Activated naive CD4-positive, alpha-beta T cell treated with anti-CD3 and anti-CD28 coated beads for 36 hours (primary cell): ENCODE results near the gene RUNX3. TPM values are rescaled to one million over a fixed set of nuclear protein-coding genes. Genes with fewer than 3 reads are reported as not detected.

ENCODE experiments used
- CTCF ChIA-PET: fragments of 350-600 bp; sonication (Branson Sonifier 250); formaldehyde crosslinking; loops from one replicate; lab custom pipeline; 2021; ENCODE audit warnings: antibody characterized with exemption; lab: Charles Lee
- DNase-seq: peaks from one replicate; pipeline ENCODE4 v3.0.0-alpha.2; 2020
- H3K27ac Mint-ChIP-seq: one replicate; pipeline ENCODE4 v1.8.0; 2021; ENCODE audit warnings: mild to moderate bottlenecking, mixed read lengths
- H3K27me3 Mint-ChIP-seq: one replicate; pipeline ENCODE4 v1.8.0; 2021; ENCODE audit warnings: low read depth, mixed read lengths
- H3K36me3 Mint-ChIP-seq: one replicate; pipeline ENCODE4 v1.8.0; 2021; ENCODE audit warnings: low read depth, mixed read lengths
- H3K4me1 Mint-ChIP-seq: one replicate; pipeline ENCODE4 v1.8.0; 2021; ENCODE audit warnings: low read depth, mixed read lengths
- H3K4me3 Mint-ChIP-seq: one replicate; pipeline ENCODE4 v1.8.0; 2021; ENCODE audit warnings: mild to moderate bottlenecking, moderate library complexity, mixed read lengths
- H3K9me3 Mint-ChIP-seq: one replicate; pipeline ENCODE4 v1.8.0; 2021; ENCODE audit warnings: mixed read lengths
- intact Hi-C: fragments of 100-400 bp; cut with micrococcal nuclease; formaldehyde crosslinking; loops from one replicate; pipeline ENCODE4 v1.15.1; 2023
- total RNA-seq, 2 experiments: library from RNA; stranded (reverse); gene quantifications; one replicate each; pipeline ENCODE4 v1.2.3, GENCODE V29; 2021

The RUNX3 gene
- total RNA-seq, 2 experiments from 2014 or later: 72.3 to 83.8 TPM

- Mint-ChIP-seq H3K36me3 (no peaks in the 10 kb centered on the region), H3K4me1 (no peaks in the 10 kb centered on the region), H3K4me3 (no peak overlapping the region), H3K27ac (no peak overlapping the region), H3K27me3 (no peaks in the 10 kb centered on the region), H3K9me3 (no peaks in the 10 kb centered on the region)
- intact Hi-C loops: no loop called here
- CTCF ChIA-PET: no interaction called here
- no peak for DNase-seq
Measured at GRCh38 chr1:24865168-24865567, 64.9 kb downstream of the RUNX3 start.

GRCh38 chr1:24864370-24864777, 65.7 kb downstream of the RUNX3 start:
- intact Hi-C loops: no loop called here
- CTCF ChIA-PET: no interaction called here
- Mint-ChIP-seq H3K27ac (no peak overlapping the region), H3K36me3 (no peaks in the 10 kb centered on the region), H3K4me1 (no peaks in the 10 kb centered on the region), H3K4me3 (no peak overlapping the region), H3K27me3 (no peaks in the 10 kb centered on the region), H3K9me3 (no peaks in the 10 kb centered on the region)
- DNase-seq: no peak

- Mint-ChIP-seq H3K27me3 (no peaks in the 10 kb centered on the region), H3K36me3 (no peaks in the 10 kb centered on the region), H3K9me3 (no peaks in the 10 kb centered on the region), H3K27ac (no peak overlapping the region), H3K4me1 (no peaks in the 10 kb centered on the region), H3K4me3 (no peak overlapping the region)
- CTCF ChIA-PET: no interaction called here
- DNase-seq: no peak
- intact Hi-C loops: no loop called here
Measured at GRCh38 chr1:24862775-24863483, 67.1 kb downstream of the RUNX3 start.

GRCh38 chr1:24861821-24862727, 68.0 kb downstream of the RUNX3 start:
- intact Hi-C loops: no loop called here
- H3K27me3 Mint-ChIP-seq: no peaks in the 10 kb centered on the region
- no peaks in the 10 kb centered on the region for H3K9me3 Mint-ChIP-seq
- H3K36me3 Mint-ChIP-seq: no peaks in the 10 kb centered on the region
- H3K27ac Mint-ChIP-seq: no peak overlapping the region
- H3K4me1 Mint-ChIP-seq: no peaks in the 10 kb centered on the region
- H3K4me3 Mint-ChIP-seq: no peak overlapping the region
- no peak for DNase-seq
- CTCF ChIA-PET: interaction anchor here (2.8 kb wide), 1 partner anchor 14 kb away, joined by 9 read pairs; no protein-coding TSS in a partner anchor

- CTCF ChIA-PET: interaction anchor here (0.6 to 2.8 kb wide), 4 partner anchors 11 to 853 kb away, joined by 3 to 9 read pairs (median 3); no protein-coding TSS in a partner anchor
- no peak overlapping the region for H3K27ac Mint-ChIP-seq
- H3K27me3 Mint-ChIP-seq: no peaks in the 10 kb centered on the region
- intact Hi-C loops: no loop called here
- H3K4me1 Mint-ChIP-seq: no peaks in the 10 kb centered on the region
- no peaks in the 10 kb centered on the region for H3K9me3 Mint-ChIP-seq
- H3K36me3 Mint-ChIP-seq: no peaks in the 10 kb centered on the region
- no peak overlapping the region for H3K4me3 Mint-ChIP-seq
- DNase-seq: no peak
Measured at GRCh38 chr1:24860841-24861240, 69.2 kb downstream of the RUNX3 start.

- no peak overlapping the region for H3K27ac Mint-ChIP-seq
- H3K9me3 Mint-ChIP-seq: no peaks in the 10 kb centered on the region
- no peak overlapping the region for H3K4me3 Mint-ChIP-seq
- DNase-seq: no peak
- CTCF ChIA-PET: interaction anchor here (1.0 to 2.8 kb wide), 3 partner anchors 9 to 15 kb away, joined by 3 to 9 read pairs (median 6); no protein-coding TSS in a partner anchor
- intact Hi-C loops: no loop called here
- H3K27me3 Mint-ChIP-seq: no peaks in the 10 kb centered on the region
- no peaks in the 10 kb centered on the region for H3K4me1 Mint-ChIP-seq
- H3K36me3 Mint-ChIP-seq: no peaks in the 10 kb centered on the region
Measured at GRCh38 chr1:24859063-24860010, 70.7 kb downstream of the RUNX3 start.

- CTCF ChIA-PET: no interaction called here
- Mint-ChIP-seq H3K4me1 (no peaks in the 10 kb centered on the region), H3K27me3 (no peaks in the 10 kb centered on the region), H3K4me3 (no peak overlapping the region), H3K36me3 (no peaks in the 10 kb centered on the region), H3K9me3 (no peaks in the 10 kb centered on the region), H3K27ac (no peak overlapping the region)
- DNase-seq: no peak
- intact Hi-C loops: no loop called here
Measured at GRCh38 chr1:24858277-24858676, 71.8 kb downstream of the RUNX3 start.

- CTCF ChIA-PET: no interaction called here
- H3K36me3 Mint-ChIP-seq: no peaks in the 10 kb centered on the region
- H3K4me1 Mint-ChIP-seq: no peaks in the 10 kb centered on the region
- intact Hi-C loops: no loop called here
- no peak overlapping the region for H3K4me3 Mint-ChIP-seq
- no peaks in the 10 kb centered on the region for H3K9me3 Mint-ChIP-seq
- DNase-seq: no peak
- no peaks in the 10 kb centered on the region for H3K27me3 Mint-ChIP-seq
- no peak overlapping the region for H3K27ac Mint-ChIP-seq
Measured at GRCh38 chr1:24857507-24858133, 72.5 kb downstream of the RUNX3 start.

- CTCF ChIA-PET: no interaction called here
- Mint-ChIP-seq H3K27me3 (no peaks in the 10 kb centered on the region), H3K4me3 (no peak overlapping the region), H3K9me3 (no peaks in the 10 kb centered on the region), H3K4me1 (no peaks in the 10 kb centered on the region), H3K36me3 (no peaks in the 10 kb centered on the region), H3K27ac (no peak overlapping the region)
- intact Hi-C loops: no loop called here
- DNase-seq: no peak
Measured at GRCh38 chr1:24856787-24857506, 73.1 kb downstream of the RUNX3 start.

GRCh38 chr1:24855474-24855873, 74.6 kb downstream of the RUNX3 start:
- CTCF ChIA-PET: interaction anchor here (0.8 to 1.2 kb wide), 3 partner anchors 58 to 246 kb away, joined by 3 read pairs; no protein-coding TSS in a partner anchor
- no peak for DNase-seq
- Mint-ChIP-seq H3K27ac (no peak overlapping the region), H3K4me1 (no peaks in the 10 kb centered on the region), H3K36me3 (no peaks in the 10 kb centered on the region), H3K9me3 (no peaks in the 10 kb centered on the region), H3K27me3 (no peaks in the 10 kb centered on the region), H3K4me3 (no peak overlapping the region)
- intact Hi-C loops: no loop called here

GRCh38 chr1:24853649-24854048, 76.4 kb downstream of the RUNX3 start:
- Mint-ChIP-seq H3K27me3 (peaks cover 3% of the 10 kb centered on the region), H3K4me3 (no peak overlapping the region), H3K36me3 (no peaks in the 10 kb centered on the region), H3K9me3 (no peaks in the 10 kb centered on the region), H3K4me1 (peaks cover 4% of the 10 kb centered on the region), H3K27ac (no peak overlapping the region)
- CTCF ChIA-PET: interaction anchor here (0.6 to 1.5 kb wide), 6 partner anchors 17 to 1289 kb away, joined by 3 to 4 read pairs (median 3); no protein-coding TSS in a partner anchor
- no peak for DNase-seq
- intact Hi-C loops: no loop called here
